G401 (cell line): ENCODE data around the gene CDNF. TPM values are rescaled to one million over a fixed set of nuclear protein-coding genes. Genes with fewer than 3 reads are reported as not detected.
"Not testable (repeated sequence)": the region's sequence is repeated elsewhere in the genome, so short reads cannot be mapped to it uniquely, and the experiment has no call there.

Experiments used
- DNase-seq: peaks from one replicate; pipeline ENCODE4 v3.0.0-alpha.2; 2015; ENCODE audit warnings: low spot score
- in situ Hi-C: cut with HindIII; loops from 2 replicates; pipeline ENCODE4 v1.10.0; 2016; ENCODE audit warnings: low sequenced_read_pairs, mixed read lengths
- total RNA-seq: library from RNA; depleted of rRNA; stranded (reverse); fragments of >200 nt; shearing (Covaris generic); gene quantifications from 2 replicates; pipeline ENCODE4 v1.2.3, GENCODE V29; 2014; rRNA removed

The CDNF gene
- 0.27 and 0.49 TPM in 2 replicates for total RNA-seq

- in situ Hi-C loops: no loop called here
- DNase-seq: peak; percentile 99
These were observed at the start of gene CDNF, which contains the start of the genes HSPA14 and MSANTD7 for GRCh38 chr10:14837757-14838581. TSS of gene CDNF (minus strand) at chr10:14838037. CDS start at chr10:14837946, 91 bp downstream. TSS of gene HSPA14 (plus strand) at chr10:14838306. CDS start at chr10:14838403, 97 bp downstream. TSS of gene MSANTD7 (plus strand) at chr10:14838306. CDS start at chr10:14842285, 3,979 bp downstream.

- DNase-seq: no peak
- in situ Hi-C loops: no loop called here
These were observed 46.2 kb upstream of the CDNF start for GRCh38 chr10:14884082-14884481.

GRCh38 chr10:14880229-14880628 lies 42.4 kb upstream of the CDNF start:
- in situ Hi-C loops: no loop called here
- peak; percentile 5 for DNase-seq

GRCh38 chr10:14879928-14880193 lies 42.0 kb upstream of the CDNF start:
- no peak for DNase-seq
- in situ Hi-C loops: no loop called here

- DNase-seq: peak; percentile 15
- in situ Hi-C loops: no loop called here
These were observed 41.5 kb upstream of the CDNF start for GRCh38 chr10:14879124-14879927.

GRCh38 chr10:14878266-14879123 lies 40.7 kb upstream of the CDNF start, which contains the start of gene SUV39H2:
TSS of gene SUV39H2 (plus strand) at chr10:14878866. CDS start at chr10:14878889, 23 bp downstream.
- in situ Hi-C loops: no loop called here
- DNase-seq: peak; percentile 94

- no peak for DNase-seq
- in situ Hi-C loops: no loop called here
These were observed 38.9 kb upstream of the CDNF start for GRCh38 chr10:14876764-14877163.

GRCh38 chr10:14875941-14876340 lies 38.1 kb upstream of the CDNF start:
- in situ Hi-C loops: no loop called here

GRCh38 chr10:14873090-14873760 lies 35.4 kb upstream of the CDNF start:
- in situ Hi-C loops: no loop called here
- no peak for DNase-seq

More at GRCh38 chr10:14875941-14876340, 38.1 kb upstream of the CDNF start:
- no peak for DNase-seq

GRCh38 chr10:14864871-14865270 lies 27.0 kb upstream of the CDNF start:
- not testable (repeated sequence) for DNase-seq

GRCh38 chr10:14864466-14864865 lies 26.6 kb upstream of the CDNF start:
- DNase-seq, in situ Hi-C loops: not testable (repeated sequence)

More at GRCh38 chr10:14864871-14865270, 27.0 kb upstream of the CDNF start:
- in situ Hi-C loops: not testable (repeated sequence)

- in situ Hi-C loops: no loop called here
- DNase-seq: no peak
These were observed 23.0 kb upstream of the CDNF start for GRCh38 chr10:14860791-14861190.

- no peak for DNase-seq
- in situ Hi-C loops: no loop called here
These were observed 21.9 kb upstream of the CDNF start for GRCh38 chr10:14859775-14860174.

- in situ Hi-C loops: no loop called here
- no peak for DNase-seq
These were observed 21.2 kb upstream of the CDNF start for GRCh38 chr10:14859043-14859442.

GRCh38 chr10:14858338-14858960 lies 20.6 kb upstream of the CDNF start:
- in situ Hi-C loops: no loop called here
- DNase-seq: no peak

- in situ Hi-C loops: no loop called here
- no peak for DNase-seq
These were observed 17.6 kb upstream of the CDNF start for GRCh38 chr10:14855453-14855852.

- in situ Hi-C loops: no loop called here
- no peak for DNase-seq
These were observed 14.4 kb upstream of the CDNF start for GRCh38 chr10:14852236-14852635.

GRCh38 chr10:14844948-14845347 lies 7.1 kb upstream of the CDNF start:
- in situ Hi-C loops: no loop called here
- DNase-seq: no peak
